Thyroid gland (tissue), 4 donors: ENCODE data around the gene RHEX. TPM values are rescaled to one million over a fixed set of nuclear protein-coding genes. Genes with fewer than 3 reads are reported as not detected.

Experiments
- DNase-seq, 2 donors: peaks; one replicate each; pipeline ENCODE4 v3.0.0-alpha.2; 2019
- H3K27ac ChIP-seq, 3 donors: fragments of 200-600 bp; sonication (generic); 1 replicate in 2 of 3; 2 replicates in 1 of 3; pipeline ENCODE4 v1.5.1; 2016 to 2019; ENCODE audit warnings: mild to moderate bottlenecking in 1 of 3, moderate library complexity in 1 of 3
- H3K27me3 ChIP-seq: fragments of 200-600 bp; sonication (generic); one replicate; pipeline ENCODE4 v1.5.1; 2019
- H3K36me3 ChIP-seq, 2 donors: fragments of 200-600 bp; sonication (generic); one replicate each; pipeline ENCODE4 v1.5.1; 2016 to 2019
- H3K4me1 ChIP-seq, 2 donors: fragments of 200-600 bp; sonication (generic); one replicate each; pipeline ENCODE4 v1.5.1; 2017 to 2019
- H3K4me3 ChIP-seq, 3 donors: fragments of 200-600 bp; sonication (generic); replicated peaks in 1 of 3; 1 replicate in 2 of 3; 2 replicates in 1 of 3; pipeline ENCODE4 v1.5.1; 2016; ENCODE audit warnings: mild to moderate bottlenecking in 1 of 3
- H3K9me3 ChIP-seq: fragments of 200-600 bp; sonication (generic); one replicate; pipeline ENCODE4 v1.5.1; 2017
- POLR2A ChIP-seq, 2 donors: fragments of 450-650 bp; IDR thresholded peaks; one replicate each; pipeline ENCODE4 v1.6.1; 2017; ENCODE audit warnings: antibody characterized with exemption in 2 of 2, mild to moderate bottlenecking in 2 of 2, moderate library complexity in 1 of 2
- WGBS, 2 donors: methylation state at CpG; one replicate each; pipeline ENCODE4 v1.1.5; 2017; 5-methylcytosine and 5-hydroxymethylcytosine counted together
- intact Hi-C: fragments of 100-400 bp; cut with DNase I; formaldehyde crosslinking; loops from one replicate; pipeline ENCODE4 v1.15.1; 2023
- total RNA-seq, 4 donors: library from RNA; depleted of rRNA; stranded (reverse); fragments of >200 nt; gene quantifications; one replicate each; pipeline ENCODE4 v1.2.3, GENCODE V29; 2016
- TF ChIP-seq, protein P1 (sequence below), 6 experiments: fragments of 200-600 bp in 3 of 6; fragments of 450-650 bp in 3 of 6; sonication (generic) in 3 of 6; IDR thresholded peaks; one replicate each; pipeline ENCODE4 v1.5.1; 2016 to 2019; ENCODE audit warnings: antibody characterized with exemption in 6 of 6, mild to moderate bottlenecking in 2 of 6, inconsistent platforms in 1 of 6, moderate library complexity in 1 of 6

The RHEX gene
- total RNA-seq, 4 donors from 2014 or later: 1.2 to 1.7 (median 1.6) TPM

DNA sequence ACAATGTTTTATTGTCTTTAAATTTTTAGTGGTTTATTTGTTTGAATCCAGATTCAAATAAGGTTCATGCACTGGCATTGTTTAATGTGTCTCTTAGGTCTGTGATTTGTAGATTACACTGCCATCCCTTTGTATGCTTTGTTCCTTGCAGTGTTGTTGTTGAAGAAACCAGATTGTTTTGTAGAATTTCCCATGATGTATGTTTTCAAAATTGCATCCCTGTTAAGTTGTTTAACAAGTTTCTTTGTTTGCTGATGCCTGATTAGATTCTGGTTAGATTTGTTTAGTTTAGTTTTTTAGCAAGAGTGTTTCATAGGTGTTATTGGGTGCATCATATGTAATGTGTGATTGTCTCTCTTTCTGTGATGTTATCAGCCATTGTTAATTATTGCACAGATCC, 69.7 kb downstream of the RHEX start:
- no peak for DNase-seq

DNA sequence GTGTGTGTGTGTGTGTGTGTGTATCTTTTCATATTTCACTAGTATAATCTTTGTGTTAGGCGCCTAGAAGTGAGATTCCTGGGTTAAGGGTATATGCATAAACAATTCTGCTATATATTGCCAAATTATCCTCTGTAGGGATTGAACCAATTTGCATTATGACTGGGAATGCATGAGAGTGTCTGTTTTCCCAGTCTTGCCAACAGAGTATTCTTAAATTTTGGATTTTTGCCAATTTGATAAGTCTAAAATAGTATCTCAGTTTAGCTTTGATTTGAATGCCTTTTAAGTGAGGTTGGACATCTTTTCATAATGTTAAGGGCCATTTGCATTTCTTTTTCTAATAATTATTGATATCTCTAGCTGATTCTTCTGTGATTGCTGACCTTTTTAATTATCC, 72.4 kb downstream of the RHEX start:
- 85 to 93% methylated on average over 1 of the region's 1 CpG for WGBS, 2 donors
- no peaks in the 10 kb centered on the region for H3K9me3 ChIP-seq
- H3K27me3 ChIP-seq: no peaks in the 10 kb centered on the region
- H3K27ac ChIP-seq: no peak overlapping the region
- intact Hi-C loops: no loop called here
- TF ChIP-seq, protein P1, sequence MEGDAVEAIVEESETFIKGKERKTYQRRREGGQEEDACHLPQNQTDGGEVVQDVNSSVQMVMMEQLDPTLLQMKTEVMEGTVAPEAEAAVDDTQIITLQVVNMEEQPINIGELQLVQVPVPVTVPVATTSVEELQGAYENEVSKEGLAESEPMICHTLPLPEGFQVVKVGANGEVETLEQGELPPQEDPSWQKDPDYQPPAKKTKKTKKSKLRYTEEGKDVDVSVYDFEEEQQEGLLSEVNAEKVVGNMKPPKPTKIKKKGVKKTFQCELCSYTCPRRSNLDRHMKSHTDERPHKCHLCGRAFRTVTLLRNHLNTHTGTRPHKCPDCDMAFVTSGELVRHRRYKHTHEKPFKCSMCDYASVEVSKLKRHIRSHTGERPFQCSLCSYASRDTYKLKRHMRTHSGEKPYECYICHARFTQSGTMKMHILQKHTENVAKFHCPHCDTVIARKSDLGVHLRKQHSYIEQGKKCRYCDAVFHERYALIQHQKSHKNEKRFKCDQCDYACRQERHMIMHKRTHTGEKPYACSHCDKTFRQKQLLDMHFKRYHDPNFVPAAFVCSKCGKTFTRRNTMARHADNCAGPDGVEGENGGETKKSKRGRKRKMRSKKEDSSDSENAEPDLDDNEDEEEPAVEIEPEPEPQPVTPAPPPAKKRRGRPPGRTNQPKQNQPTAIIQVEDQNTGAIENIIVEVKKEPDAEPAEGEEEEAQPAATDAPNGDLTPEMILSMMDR (IDR thresholded peaks at IDR 0.05): no peak
- TF ChIP-seq POLR2A (IDR thresholded peaks at IDR 0.05): no peak
- no peaks in the 10 kb centered on the region for H3K4me1 ChIP-seq
- no peaks in the 10 kb centered on the region for H3K36me3 ChIP-seq
- no peak for DNase-seq
- H3K4me3 ChIP-seq: no peak overlapping the region

More for the DNA sequence above, 69.7 kb downstream of the RHEX start:
- H3K4me1 ChIP-seq: peaks cover 3 to 4% of the 10 kb centered on the region in 2 donors
- H3K27me3 ChIP-seq: no peaks in the 10 kb centered on the region
- no peak overlapping the region for H3K4me3 ChIP-seq
- intact Hi-C loops: no loop called here
- no peaks in the 10 kb centered on the region for H3K36me3 ChIP-seq
- H3K9me3 ChIP-seq: no peaks in the 10 kb centered on the region
- no peak overlapping the region for H3K27ac ChIP-seq
- no peak for TF ChIP-seq POLR2A (IDR thresholded peaks at IDR 0.05)
- TF ChIP-seq, protein P1 (IDR thresholded peaks at IDR 0.05): no peak

DNA sequence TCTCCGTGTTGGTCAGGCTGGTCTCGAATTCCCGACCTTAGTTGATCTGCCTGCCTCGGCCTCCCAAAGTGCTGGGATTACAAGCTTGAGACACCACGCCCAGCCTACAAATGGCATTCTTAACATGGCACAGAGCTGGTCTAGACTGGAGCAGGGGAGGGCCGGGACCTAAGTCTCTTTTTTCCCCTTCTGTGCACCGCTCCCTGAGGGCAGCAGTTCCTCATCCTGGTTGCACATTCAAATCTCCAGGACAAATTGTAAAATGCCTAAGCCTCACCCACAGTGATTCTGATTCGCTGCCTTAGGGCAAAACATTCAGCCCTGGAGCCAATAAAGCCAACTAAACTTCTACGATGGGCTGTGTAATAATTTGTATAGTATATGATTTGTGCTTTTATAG, 74.4 kb downstream of the RHEX start:
- TF ChIP-seq, protein P1 (IDR thresholded peaks at IDR 0.05): no peak
- TF ChIP-seq POLR2A (IDR thresholded peaks at IDR 0.05): no peak

DNA sequence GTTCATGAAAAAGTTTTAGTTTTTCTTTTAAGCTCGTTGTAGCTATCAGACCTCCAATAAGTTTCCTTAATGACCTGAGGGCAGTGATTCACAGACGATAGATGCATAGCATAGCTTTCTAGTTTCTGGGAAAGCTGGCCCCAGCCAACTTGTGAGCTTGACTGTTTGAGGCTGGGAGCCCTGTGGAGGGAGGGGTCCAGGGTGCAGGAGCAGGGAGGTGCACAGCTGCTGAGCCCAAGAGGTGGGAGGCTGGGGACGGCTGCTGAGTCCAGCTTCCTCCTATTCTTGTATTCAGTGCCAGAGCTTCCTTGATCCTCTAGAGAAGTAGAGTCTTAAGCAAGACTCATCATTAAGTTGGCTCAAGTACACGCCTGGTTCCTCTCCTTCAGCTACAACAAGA, 75.2 kb downstream of the RHEX start:
- H3K9me3 ChIP-seq: no peaks in the 10 kb centered on the region
- WGBS, 2 donors: 53 to 64% methylated on average over 4 of the region's 4 CpGs
- TF ChIP-seq, protein P1 (IDR thresholded peaks at IDR 0.05): no peak
- TF ChIP-seq POLR2A (IDR thresholded peaks at IDR 0.05): no peak
- DNase-seq: no peak
- H3K27me3 ChIP-seq: no peaks in the 10 kb centered on the region
- H3K4me3 ChIP-seq: no peak overlapping the region
- no peak overlapping the region for H3K27ac ChIP-seq
- intact Hi-C loops: no loop called here
- no peaks in the 10 kb centered on the region for H3K4me1 ChIP-seq
- H3K36me3 ChIP-seq: no peaks in the 10 kb centered on the region

More for the DNA sequence above, 74.4 kb downstream of the RHEX start:
- no peak overlapping the region for H3K27ac ChIP-seq
- no peaks in the 10 kb centered on the region for H3K4me1 ChIP-seq
- no peak for DNase-seq
- no peaks in the 10 kb centered on the region for H3K36me3 ChIP-seq
- intact Hi-C loops: no loop called here
- H3K9me3 ChIP-seq: no peaks in the 10 kb centered on the region
- 92 to 95% methylated on average over 9 of the region's 9 CpGs for WGBS, 2 donors
- no peaks in the 10 kb centered on the region for H3K27me3 ChIP-seq
- H3K4me3 ChIP-seq: no peak overlapping the region

DNA sequence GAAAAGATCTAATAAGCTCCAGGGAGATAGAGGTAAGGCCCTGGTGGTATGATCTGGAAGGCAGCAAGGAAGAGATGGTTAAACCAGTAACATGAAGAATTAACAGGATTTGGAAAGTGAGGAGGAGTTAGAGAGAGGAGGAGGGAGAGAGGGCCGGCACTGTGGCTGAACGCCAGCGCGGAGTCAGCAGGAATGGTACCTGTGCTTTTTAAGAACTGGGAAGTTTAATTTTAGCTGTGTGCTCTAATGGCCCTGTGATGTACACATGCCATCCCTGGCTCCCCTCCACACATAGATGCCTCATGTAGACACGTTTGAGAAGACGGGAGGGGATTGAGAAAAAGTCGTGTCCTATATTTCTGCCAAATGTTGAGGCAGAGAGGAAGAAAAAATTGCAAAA, 78.1 kb downstream of the RHEX start:
- Histone ChIP-seq H3K27me3 (no peaks in the 10 kb centered on the region), H3K4me1 (peaks cover 0 to 4% of the 10 kb centered on the region in 2 donors), H3K27ac (no peak overlapping the region), H3K9me3 (no peaks in the 10 kb centered on the region), H3K4me3 (no peak overlapping the region), H3K36me3 (no peaks in the 10 kb centered on the region)
- DNase-seq: peak; percentile 52
- no peak for TF ChIP-seq POLR2A (IDR thresholded peaks at IDR 0.05)
- TF ChIP-seq, protein P1 (IDR thresholded peaks at IDR 0.05): no peak
- WGBS, 2 donors: 51 to 55% methylated on average over 7 of the region's 7 CpGs
- intact Hi-C loops: no loop called here
